ENCODE data around the gene TPRG1L.

The TPRG1L gene

GRCh38 chr1:3649342-3650247 lies 24.8 kb downstream of the TPRG1L start, which contains the start of gene WRAP73:
Gene WRAP73, minus strand, starts transcription at chr1:3650103. Its CDS starts 104 bp downstream, at chr1:3649999.
- DNase-seq = peak; percentile 98

- no peak for DNase-seq
Observed at GRCh38 chr1:3650248-3651025, 25.6 kb downstream of the TPRG1L start.

GRCh38 chr1:3651026-3651929 lies 26.5 kb downstream of the TPRG1L start:
- DNase-seq = no peak

- DNase-seq = peak; percentile 32
Observed at GRCh38 chr1:3651930-3652547, 27.2 kb downstream of the TPRG1L start, which contains the start of gene TP73. Gene TP73, plus strand, starts transcription at chr1:3652516. Its CDS starts 29,850 bp downstream, at chr1:3682366.

GRCh38 chr1:3652548-3653285 lies 27.9 kb downstream of the TPRG1L start:
- no peak for DNase-seq

- DNase-seq = no peak
Observed at GRCh38 chr1:3653286-3653618, 28.4 kb downstream of the TPRG1L start.

- no peak for DNase-seq
Observed at GRCh38 chr1:3654549-3655281, 29.9 kb downstream of the TPRG1L start.

GRCh38 chr1:3656450-3657095 lies 31.8 kb downstream of the TPRG1L start:
- no peak for DNase-seq

- no peak for DNase-seq
Observed at GRCh38 chr1:3657096-3657475, 32.3 kb downstream of the TPRG1L start.

GRCh38 chr1:3657578-3658230 lies 32.9 kb downstream of the TPRG1L start:
- DNase-seq = no peak

- DNase-seq = no peak
Observed at GRCh38 chr1:3658231-3658615, 33.4 kb downstream of the TPRG1L start.

- DNase-seq = no peak
Observed at GRCh38 chr1:3659093-3659492, 34.3 kb downstream of the TPRG1L start.

GRCh38 chr1:3660704-3661103 lies 35.9 kb downstream of the TPRG1L start:
- no peak for DNase-seq

GRCh38 chr1:3661631-3662030 lies 36.8 kb downstream of the TPRG1L start:
- no peak for DNase-seq

- no peak for DNase-seq
Observed at GRCh38 chr1:3662080-3662671, 37.4 kb downstream of the TPRG1L start.

- no peak for DNase-seq
Observed at GRCh38 chr1:3663999-3664699, 39.3 kb downstream of the TPRG1L start.

- no peak for DNase-seq
Observed at GRCh38 chr1:3664700-3665375, 40.0 kb downstream of the TPRG1L start.

GRCh38 chr1:3668148-3668547 lies 43.3 kb downstream of the TPRG1L start:
- no peak for DNase-seq
